Karpas-422 (cell line): Measurements from ENCODE around the gene WSB1. TPM values are rescaled to one million over a fixed set of nuclear protein-coding genes. Genes with fewer than 3 reads are reported as not detected.
"Not testable (repeated sequence)": the region's sequence is repeated elsewhere in the genome, so short reads cannot be mapped to it uniquely, and the experiment has no call there.

Experiments used
- DNase-seq: peaks from one replicate; pipeline ENCODE4 v3.0.0-alpha.2; 2015
- H2AFZ ChIP-seq: fragments of 200-600 bp; sonication (generic); 2 replicates; pipeline ENCODE4 v1.6.1; 2014; ENCODE audit warnings: antibody characterized with exemption, low read length, mixed read lengths
- H3K27ac ChIP-seq: fragments of 200-600 bp; sonication (generic); 2 replicates; pipeline ENCODE4 v1.5.1; 2014; ENCODE audit warnings: mild to moderate bottlenecking, low read length, moderate library complexity
- H3K27me3 ChIP-seq: fragments of 200-600 bp; sonication (generic); 2 replicates; pipeline ENCODE4 v1.6.1; 2014; ENCODE audit warnings: low read length, mixed read lengths
- H3K36me3 ChIP-seq: fragments of 200-600 bp; sonication (generic); 2 replicates; pipeline ENCODE4 v1.6.1; 2014; ENCODE audit warnings: low read length, mixed read lengths; ENCODE audit not compliant: insufficient read depth
- H3K4me1 ChIP-seq: fragments of 200-600 bp; sonication (generic); 2 replicates; pipeline ENCODE4 v1.6.1; 2014; ENCODE audit warnings: mild to moderate bottlenecking, low read length, mixed read lengths
- H3K4me2 ChIP-seq: fragments of 200-600 bp; sonication (generic); 2 replicates; pipeline ENCODE4 v1.6.1; 2014; ENCODE audit warnings: low read length, low read depth, mild to moderate bottlenecking; ENCODE audit not compliant: poor library complexity, severe bottlenecking
- H3K4me3 ChIP-seq: fragments of 200-600 bp; sonication (generic); 2 replicates; pipeline ENCODE4 v1.5.1; 2014; ENCODE audit warnings: mild to moderate bottlenecking, antibody characterized with exemption, low read length, mixed read lengths
- H3K79me2 ChIP-seq: fragments of 200-600 bp; sonication (generic); 2 replicates; pipeline ENCODE4 v1.6.1; 2014; ENCODE audit warnings: mild to moderate bottlenecking, low read length, mixed read lengths
- H3K9ac ChIP-seq: fragments of 200-600 bp; sonication (generic); 2 replicates; pipeline ENCODE4 v1.6.0; 2014; ENCODE audit warnings: low read length
- H3K9me2 ChIP-seq: fragments of 200-600 bp; sonication (generic), shearing (Covaris generic); replicated peaks from 2 replicates; pipeline ENCODE4 v1.6.0; 2014; ENCODE audit warnings: mild to moderate bottlenecking, low read length, moderate library complexity; ENCODE audit not compliant: insufficient read depth
- H3K9me3 ChIP-seq: fragments of 300-700, 200-600 bp; sonication (generic); 2 replicates; pipeline ENCODE4 v1.6.1; 2014; ENCODE audit warnings: low read length, mixed read lengths
- H4K20me1 ChIP-seq: fragments of 200-600 bp; sonication (generic); 2 replicates; pipeline ENCODE4 v1.6.1; 2014; ENCODE audit warnings: mild to moderate bottlenecking, antibody characterized with exemption, low read length, low read depth; ENCODE audit not compliant: insufficient read depth
- total RNA-seq: library from RNA; depleted of rRNA; stranded (reverse); fragments of >200 nt; shearing (Covaris generic); gene quantifications from 2 replicates; pipeline ENCODE4 v1.2.3, GENCODE V29; 2014; ENCODE audit warnings: low replicate concordance; rRNA removed

WSB1 gene
- total RNA-seq: 106 and 128 TPM in 2 replicates

- peak within 1 kb of the TSS; percentile 16 for H2AFZ ChIP-seq
- peak within 1 kb of the TSS; percentile 85 for H3K4me3 ChIP-seq
These were observed at the start of gene WSB1 for GRCh38 chr17:27293898-27294688. Gene WSB1, plus strand, starts transcription at chr17:27294114. Its CDS starts 282 bp downstream, at chr17:27294396.

GRCh38 chr17:27244491-27245223 lies 49.3 kb upstream of the WSB1 start:
- Histone ChIP-seq H3K27me3 (no peaks in the 10 kb centered on the region), H3K79me2 (no peaks in the 10 kb centered on the region), H3K4me3 (peak overlapping the region; percentile 4; the same call in 1 of the 2 replicates), H3K9me3 (no peaks in the 10 kb centered on the region), H3K9me2 (no peaks in the 10 kb centered on the region), H3K4me2 (peak overlapping the region; percentile 63), H3K36me3 (no peaks in the 10 kb centered on the region), H4K20me1 (no peaks in the 10 kb centered on the region), H2AFZ (peak overlapping the region; percentile 32; the same call in 1 of the 2 replicates), H3K9ac (peak overlapping the region; percentile 8), H3K27ac (no peak overlapping the region), H3K4me1 (peaks cover 16% of the 10 kb centered on the region)
- DNase-seq: peak; percentile 54

More at GRCh38 chr17:27293898-27294688, at the start of gene WSB1:
- H3K36me3 ChIP-seq: no peaks in the 10 kb centered on the region
- H3K27me3 ChIP-seq: no peaks in the 10 kb centered on the region
- H3K9me2 ChIP-seq: no peaks in the 10 kb centered on the region
- peak within 1 kb of the TSS; percentile 83 for H3K4me2 ChIP-seq
- H4K20me1 ChIP-seq: no peaks in the 10 kb centered on the region; the same call in 1 of the 2 replicates
- DNase-seq: peak; percentile 96
- peak within 1 kb of the TSS; percentile 78 for H3K9ac ChIP-seq
- H3K9me3 ChIP-seq: no peaks in the 10 kb centered on the region
- H3K4me1 ChIP-seq: peaks cover 33% of the 10 kb centered on the region
- H3K79me2 ChIP-seq: peaks cover 49% of the 10 kb centered on the region
- H3K27ac ChIP-seq: peak within 1 kb of the TSS; percentile 73

DNA sequence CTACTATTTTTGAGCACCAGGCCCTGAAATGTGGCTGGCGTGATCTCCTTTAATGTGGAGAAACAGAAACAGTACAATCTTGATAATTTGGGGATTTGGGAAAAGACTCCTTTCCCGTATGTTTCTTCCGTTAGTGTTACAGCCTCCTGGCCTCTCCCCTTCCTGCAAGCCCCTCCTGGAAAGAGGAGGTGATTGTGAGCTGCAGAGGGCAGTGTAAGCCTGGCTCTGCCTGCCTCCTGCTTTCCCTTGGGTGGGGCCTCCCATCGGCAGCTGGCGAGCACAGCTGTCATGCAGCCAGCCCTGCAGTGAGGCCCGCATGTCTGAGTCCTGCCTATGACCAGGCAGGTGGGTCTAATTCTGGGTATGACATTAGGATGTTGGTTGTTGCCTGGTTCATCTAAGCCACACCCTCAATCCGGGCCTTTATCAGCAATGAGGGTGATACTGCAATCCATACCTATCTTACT lies 48.7 kb upstream of the WSB1 start:
- peak overlapping the region; percentile 4; the same call in 1 of the 2 replicates for H3K4me3 ChIP-seq
- peaks cover 16% of the 10 kb centered on the region for H3K4me1 ChIP-seq
- DNase-seq: peak; percentile 87

DNA sequence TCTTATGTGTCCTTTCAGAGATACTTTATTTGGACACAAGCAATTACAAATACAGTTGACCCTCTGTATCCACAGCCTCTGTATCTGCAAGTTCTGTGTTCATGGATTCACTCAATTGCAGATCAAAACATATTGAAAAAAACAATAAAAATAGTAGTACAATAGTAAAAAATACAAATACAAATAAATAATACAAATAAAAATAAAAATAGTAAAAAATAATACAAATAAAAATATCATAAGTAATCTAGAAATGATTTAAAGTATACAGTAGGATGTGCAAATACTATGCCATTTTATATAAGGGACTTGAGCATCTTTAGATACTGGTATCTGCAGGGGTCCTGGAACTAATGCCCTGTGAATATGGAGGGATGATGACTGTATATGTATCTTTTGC lies 47.4 kb upstream of the WSB1 start:
- no peak overlapping the region for H2AFZ ChIP-seq
- H3K79me2 ChIP-seq: no peaks in the 10 kb centered on the region
- H3K4me3 ChIP-seq: no peak overlapping the region
- H3K27me3 ChIP-seq: no peaks in the 10 kb centered on the region
- no peaks in the 10 kb centered on the region for H4K20me1 ChIP-seq
- H3K4me2 ChIP-seq: no peak overlapping the region
- peaks cover 16% of the 10 kb centered on the region for H3K4me1 ChIP-seq
- H3K27ac ChIP-seq: no peak overlapping the region
- no peaks in the 10 kb centered on the region for H3K9me2 ChIP-seq
- H3K9ac ChIP-seq: no peak overlapping the region
- no peak for DNase-seq
- H3K36me3 ChIP-seq: no peaks in the 10 kb centered on the region
- H3K9me3 ChIP-seq: no peaks in the 10 kb centered on the region

More for the DNA sequence above, 48.7 kb upstream of the WSB1 start:
- Histone ChIP-seq H3K9ac (peak overlapping the region; percentile 8), H3K27me3 (no peaks in the 10 kb centered on the region), H3K79me2 (no peaks in the 10 kb centered on the region), H4K20me1 (no peaks in the 10 kb centered on the region), H2AFZ (peak overlapping the region; percentile 32; the same call in 1 of the 2 replicates), H3K27ac (no peak overlapping the region), H3K9me2 (no peaks in the 10 kb centered on the region), H3K9me3 (no peaks in the 10 kb centered on the region), H3K36me3 (no peaks in the 10 kb centered on the region), H3K4me2 (peak overlapping the region; percentile 63)

DNA sequence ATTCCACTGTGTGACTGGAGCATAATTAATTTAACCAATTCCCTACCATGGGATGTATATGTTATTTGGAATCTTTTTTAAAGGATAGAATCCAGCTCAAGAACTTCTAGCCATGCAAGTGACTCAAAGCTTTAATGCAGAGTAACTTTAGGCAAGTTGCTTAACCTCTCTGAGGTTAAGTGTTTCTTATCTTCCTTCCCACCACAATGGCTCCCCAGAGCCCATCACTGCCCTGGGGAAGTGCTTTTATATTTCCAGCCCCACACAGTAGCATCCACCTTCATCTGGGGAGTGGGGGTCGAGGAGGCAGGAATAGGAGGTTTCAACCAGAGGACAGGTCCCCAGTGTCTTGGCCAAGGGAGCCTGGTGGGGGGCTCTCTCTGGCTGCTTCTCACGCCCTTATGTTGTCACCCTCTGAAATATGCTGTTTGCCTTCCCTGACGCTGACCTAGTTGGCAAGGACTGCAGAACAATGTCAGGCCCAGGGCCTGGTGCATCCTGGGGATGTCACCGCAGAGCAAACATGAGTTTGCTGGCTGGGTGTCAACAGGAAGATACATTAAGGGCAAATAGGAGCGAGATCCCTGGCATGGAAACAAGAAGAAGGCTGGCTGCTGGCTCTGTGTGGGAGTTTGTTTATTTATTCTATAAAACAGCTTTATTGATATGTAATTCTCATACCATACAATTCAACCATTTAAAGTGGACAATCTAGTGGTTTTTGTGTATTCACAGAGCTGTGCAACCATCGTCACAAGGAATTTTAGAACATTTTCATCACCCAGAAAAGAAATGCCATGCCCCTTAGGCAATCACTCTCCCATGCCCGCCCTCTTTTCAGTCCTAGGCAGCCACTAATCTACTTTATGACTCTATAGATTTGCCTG lies 46.6 kb upstream of the WSB1 start:
- Histone ChIP-seq H3K9ac (no peak overlapping the region), H3K9me2 (no peaks in the 10 kb centered on the region), H3K79me2 (no peaks in the 10 kb centered on the region)

DNA sequence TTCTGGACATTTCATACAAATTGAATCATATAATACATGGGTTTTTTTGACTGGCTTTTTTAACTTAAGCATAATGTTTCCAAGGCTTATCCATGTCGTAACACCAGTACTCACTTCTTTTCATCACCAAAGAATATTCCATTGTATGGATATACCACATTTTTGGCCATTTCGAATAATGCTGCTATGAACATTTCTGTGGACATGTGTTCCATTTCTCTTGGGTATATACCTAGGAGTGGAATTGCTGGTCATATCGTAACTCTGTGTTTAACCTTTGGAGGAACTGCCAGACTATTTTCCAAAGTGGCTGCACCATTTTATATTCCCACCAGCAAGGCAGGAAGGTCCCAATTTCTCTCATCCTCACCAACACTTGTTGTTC lies 46.0 kb upstream of the WSB1 start:
- no peaks in the 10 kb centered on the region for H3K36me3 ChIP-seq
- H3K9me2 ChIP-seq: no peaks in the 10 kb centered on the region
- no peak for DNase-seq
- H3K9ac ChIP-seq: no peak overlapping the region
- H3K4me2 ChIP-seq: no peak overlapping the region
- H3K79me2 ChIP-seq: no peaks in the 10 kb centered on the region
- peaks cover 16% of the 10 kb centered on the region for H3K4me1 ChIP-seq
- H3K9me3 ChIP-seq: no peaks in the 10 kb centered on the region
- H3K4me3 ChIP-seq: no peak overlapping the region
- no peaks in the 10 kb centered on the region for H3K27me3 ChIP-seq
- no peak overlapping the region for H2AFZ ChIP-seq
- no peaks in the 10 kb centered on the region for H4K20me1 ChIP-seq
- H3K27ac ChIP-seq: no peak overlapping the region

More for the DNA sequence above, 46.6 kb upstream of the WSB1 start:
- Histone ChIP-seq H3K36me3 (no peaks in the 10 kb centered on the region), H2AFZ (no peak overlapping the region), H3K4me1 (peaks cover 16% of the 10 kb centered on the region), H3K27me3 (no peaks in the 10 kb centered on the region), H3K9me3 (no peaks in the 10 kb centered on the region), H3K27ac (no peak overlapping the region), H3K4me3 (no peak overlapping the region), H3K4me2 (no peak overlapping the region), H4K20me1 (no peaks in the 10 kb centered on the region)
- no peak for DNase-seq

DNA sequence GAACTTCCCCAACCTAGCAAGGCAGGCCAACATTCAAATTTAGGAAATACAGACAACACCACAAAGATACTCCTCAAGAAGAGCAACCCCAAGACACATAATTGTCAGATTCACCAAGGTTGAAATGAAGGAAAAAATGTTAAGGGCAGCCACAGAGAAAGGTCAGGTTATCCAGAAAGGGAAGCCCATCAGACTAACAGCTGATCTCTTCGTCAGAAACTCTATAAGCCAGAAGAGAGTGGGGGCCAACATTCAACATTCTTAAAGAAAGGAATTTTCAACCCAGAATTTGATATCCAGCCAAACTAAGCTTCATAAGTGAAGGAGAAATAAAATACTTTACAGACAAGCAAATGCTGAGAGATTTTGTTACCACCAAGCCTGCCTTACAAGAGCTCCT lies 43.1 kb upstream of the WSB1 start:
- not testable (repeated sequence) for H3K9me3 ChIP-seq, H4K20me1 ChIP-seq, H3K36me3 ChIP-seq, H3K27me3 ChIP-seq, H3K4me3 ChIP-seq, H3K27ac ChIP-seq, DNase-seq, H2AFZ ChIP-seq, H3K79me2 ChIP-seq, H3K4me1 ChIP-seq, H3K9ac ChIP-seq, H3K9me2 ChIP-seq, H3K4me2 ChIP-seq
